NB4 (cell line): ENCODE results near the gene REPIN1.

ENCODE experiments used
- DNase-seq: peaks from one replicate; pipeline ENCODE4 v3.0.0; 2010; ENCODE audit warnings: low read depth
- H3K4me3 ChIP-seq: one replicate; pipeline ENCODE4 v1.5.1; 2011; ENCODE audit warnings: mild to moderate bottlenecking, low read depth, low read length, moderate library complexity
- CTCF ChIP-seq: IDR thresholded peaks from one replicate; pipeline ENCODE4 v1.5.1; 2012; ENCODE audit warnings: low read depth, low read length
- MYC ChIP-seq: IDR thresholded peaks from 2 replicates; pipeline ENCODE4 v1.6.1; 2011; ENCODE audit warnings: low read depth, low read length
- POLR2A ChIP-seq: IDR thresholded peaks from 2 replicates; pipeline ENCODE4 v1.6.1; 2011; ENCODE audit warnings: mild to moderate bottlenecking; ENCODE audit not compliant: insufficient read length; ENCODE audit errors: extremely low read depth
- TF ChIP-seq, protein P1 (sequence below): IDR thresholded peaks from 2 replicates; pipeline ENCODE4 v1.6.1; 2011; ENCODE audit warnings: low read depth, low read length

The REPIN1 gene

DNA sequence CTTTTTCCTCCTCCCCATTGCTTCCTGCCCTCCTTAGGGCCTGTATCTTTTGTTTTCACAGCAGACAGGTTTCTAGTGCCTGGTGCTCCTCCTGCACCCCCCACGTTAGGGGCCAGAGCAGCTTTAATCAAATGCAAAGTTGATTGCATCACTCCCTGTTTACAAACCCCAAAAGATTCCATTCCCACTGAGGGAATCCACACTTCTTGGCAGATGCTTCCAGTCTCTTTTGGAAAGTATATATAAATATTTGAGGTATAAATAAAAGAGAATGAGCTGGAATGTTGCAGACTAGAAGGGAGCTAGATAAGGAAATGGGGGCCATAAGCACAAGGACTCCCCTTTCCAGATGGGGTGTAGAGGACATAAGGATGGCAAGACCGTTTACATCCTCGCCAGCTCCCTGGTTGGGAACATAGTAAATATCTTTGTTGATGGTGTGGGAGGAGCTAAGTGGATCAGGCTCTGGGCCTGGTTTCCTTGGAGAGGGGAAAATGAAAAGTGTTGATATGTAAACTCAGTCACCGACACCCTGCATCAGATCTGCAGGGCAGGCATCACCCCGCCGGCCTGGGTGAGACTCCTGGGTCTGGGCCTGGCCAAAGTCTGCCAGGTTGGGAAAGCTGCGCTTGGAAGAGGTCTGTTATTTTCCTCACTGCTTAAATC, 33.4 kb upstream of the REPIN1 start:
- TF ChIP-seq POLR2A (no peak), CTCF (no peak), MYC (no peak)
- TF ChIP-seq, protein P1, sequence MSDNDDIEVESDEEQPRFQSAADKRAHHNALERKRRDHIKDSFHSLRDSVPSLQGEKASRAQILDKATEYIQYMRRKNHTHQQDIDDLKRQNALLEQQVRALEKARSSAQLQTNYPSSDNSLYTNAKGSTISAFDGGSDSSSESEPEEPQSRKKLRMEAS, result no peak
- no peak for DNase-seq
- no peak overlapping the region for H3K4me3 ChIP-seq

GRCh38 chr7:150335774-150336112, 32.9 kb upstream of the REPIN1 start:
- no peak for TF ChIP-seq CTCF
- H3K4me3 ChIP-seq, result no peak overlapping the region
- no peak for DNase-seq

DNA sequence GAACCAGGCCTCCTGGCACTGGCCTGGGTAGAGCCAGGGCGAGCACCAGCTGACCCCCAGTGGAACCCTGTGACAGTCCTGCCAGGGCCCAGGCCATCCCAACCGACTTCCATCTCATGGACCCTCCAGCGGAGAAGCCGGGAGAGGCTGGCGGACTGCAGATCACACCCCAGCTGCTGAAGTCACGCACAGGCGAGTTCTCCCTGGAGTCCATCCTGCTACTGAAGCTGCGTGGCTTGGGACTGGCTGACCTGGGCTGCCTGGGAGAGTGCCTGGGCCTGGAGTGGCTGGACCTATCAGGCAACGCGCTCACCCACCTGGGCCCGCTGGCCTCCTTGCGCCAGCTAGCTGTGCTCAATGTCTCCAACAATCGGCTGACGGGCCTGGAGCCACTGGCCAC, 31.9 kb upstream of the REPIN1 start:
- TF ChIP-seq, protein P1, result no peak
- TF ChIP-seq POLR2A (no peak), MYC (no peak), CTCF (no peak)
- DNase-seq, result no peak

DNA sequence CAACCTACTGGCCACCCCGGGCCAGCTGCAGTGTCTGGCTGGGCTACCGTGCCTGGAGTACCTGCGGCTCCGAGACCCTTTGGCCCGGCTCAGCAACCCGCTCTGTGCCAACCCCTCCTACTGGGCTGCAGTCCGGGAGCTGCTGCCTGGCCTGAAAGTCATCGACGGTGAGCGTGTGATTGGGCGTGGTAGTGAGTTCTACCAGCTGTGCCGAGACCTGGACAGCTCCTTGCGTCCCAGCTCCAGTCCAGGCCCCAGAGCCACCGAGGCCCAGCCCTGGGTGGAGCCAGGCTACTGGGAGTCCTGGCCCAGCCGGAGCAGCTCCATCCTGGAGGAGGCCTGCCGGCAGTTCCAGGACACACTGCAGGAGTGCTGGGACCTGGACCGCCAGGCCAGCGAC, 31.4 kb upstream of the REPIN1 start:
- DNase-seq, result no peak
- no peak overlapping the region for H3K4me3 ChIP-seq
- TF ChIP-seq MYC (no peak), POLR2A (no peak), CTCF (no peak)
- TF ChIP-seq, protein P1, result no peak

More for the DNA sequence above, 31.9 kb upstream of the REPIN1 start:
- H3K4me3 ChIP-seq, result no peak overlapping the region

- H3K4me3 ChIP-seq, result no peak overlapping the region
- no peak for TF ChIP-seq POLR2A
- TF ChIP-seq, protein P1, result no peak
- TF ChIP-seq CTCF, result no peak
- no peak for TF ChIP-seq MYC
Measured at GRCh38 chr7:150337659-150338081, 31.0 kb upstream of the REPIN1 start.

GRCh38 chr7:150338166-150338829, 30.3 kb upstream of the REPIN1 start:
- TF ChIP-seq POLR2A, result no peak
- TF ChIP-seq MYC, result no peak
- TF ChIP-seq CTCF, result no peak
- TF ChIP-seq, protein P1, result no peak
- DNase-seq, result peak; percentile 71
- H3K4me3 ChIP-seq, result no peak overlapping the region

More at GRCh38 chr7:150337659-150338081, 31.0 kb upstream of the REPIN1 start:
- no peak for DNase-seq
